ENCODE measurements around the gene SMU1.

The SMU1 gene

DNA sequence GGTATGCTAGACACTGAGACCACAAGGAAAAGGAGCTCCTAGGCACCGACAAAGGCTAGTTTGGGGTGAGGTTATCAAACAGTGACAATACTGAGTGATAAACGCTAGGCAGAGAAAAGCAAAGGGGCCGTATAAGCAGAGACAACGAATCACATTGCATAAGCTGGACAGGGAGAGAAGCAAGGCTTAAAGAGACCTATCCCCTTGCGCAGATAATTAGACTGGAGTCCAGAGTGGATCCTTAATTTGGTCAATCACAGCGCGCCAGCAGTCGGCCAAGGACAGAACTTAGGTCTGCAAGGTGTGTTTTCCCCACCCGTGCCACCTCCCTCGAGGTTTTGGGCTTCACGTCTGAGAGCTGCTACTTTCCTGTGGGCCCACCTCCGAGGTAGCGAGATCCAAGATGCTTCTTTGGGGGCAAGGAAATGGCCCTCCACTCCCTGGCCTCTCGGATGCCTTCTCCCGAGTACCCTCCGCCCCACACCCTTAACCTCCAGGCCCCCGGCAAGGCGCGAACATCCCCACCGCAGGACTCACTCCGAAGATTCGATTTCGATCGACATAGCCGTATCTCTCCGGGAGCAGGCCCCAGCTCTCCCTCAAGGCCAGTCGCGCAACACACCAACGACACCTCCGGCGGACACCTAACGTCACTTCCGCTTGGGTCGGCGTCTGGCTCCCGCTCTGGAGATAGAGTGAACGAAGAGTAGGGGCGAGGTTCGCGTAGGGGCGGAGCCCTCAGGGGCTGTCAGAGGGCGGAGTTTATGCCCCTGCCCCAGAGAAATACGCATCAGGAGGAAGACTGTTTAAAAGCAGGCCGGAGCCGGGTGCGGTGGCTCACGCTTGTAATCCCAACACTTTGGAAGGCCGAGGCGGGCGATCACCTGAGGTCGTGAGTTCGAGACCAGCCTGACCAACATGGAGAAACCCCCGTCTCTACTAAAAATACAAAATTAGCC lies at the start of gene SMU1:
TSS of gene SMU1 (minus strand) at position 629 of the 959 bp plus-strand sequence. CDS start at position 563, 66 bp downstream.
- peak; percentile 99 for DNase-seq

DNA sequence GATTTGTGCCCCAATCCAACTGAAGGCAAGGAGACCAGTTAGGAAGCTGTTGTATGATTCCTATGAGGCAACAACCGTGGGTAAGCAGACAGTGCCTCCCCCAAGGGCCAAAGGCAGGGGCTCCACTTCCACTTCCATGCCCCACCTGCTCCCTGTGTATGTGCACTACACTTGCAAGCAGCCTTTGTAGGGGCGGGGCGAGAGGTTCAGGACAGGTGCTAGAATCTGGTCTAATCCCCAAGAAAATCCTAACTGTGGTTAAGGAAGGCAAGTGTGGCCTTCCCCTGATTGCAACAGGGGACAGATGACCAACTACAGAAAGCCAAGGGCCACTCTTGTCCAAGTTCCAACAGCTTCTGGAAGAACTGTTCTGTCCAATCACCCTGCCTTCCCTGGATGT lies 49.0 kb upstream of the SMU1 start:
- DNase-seq: no peak

DNA sequence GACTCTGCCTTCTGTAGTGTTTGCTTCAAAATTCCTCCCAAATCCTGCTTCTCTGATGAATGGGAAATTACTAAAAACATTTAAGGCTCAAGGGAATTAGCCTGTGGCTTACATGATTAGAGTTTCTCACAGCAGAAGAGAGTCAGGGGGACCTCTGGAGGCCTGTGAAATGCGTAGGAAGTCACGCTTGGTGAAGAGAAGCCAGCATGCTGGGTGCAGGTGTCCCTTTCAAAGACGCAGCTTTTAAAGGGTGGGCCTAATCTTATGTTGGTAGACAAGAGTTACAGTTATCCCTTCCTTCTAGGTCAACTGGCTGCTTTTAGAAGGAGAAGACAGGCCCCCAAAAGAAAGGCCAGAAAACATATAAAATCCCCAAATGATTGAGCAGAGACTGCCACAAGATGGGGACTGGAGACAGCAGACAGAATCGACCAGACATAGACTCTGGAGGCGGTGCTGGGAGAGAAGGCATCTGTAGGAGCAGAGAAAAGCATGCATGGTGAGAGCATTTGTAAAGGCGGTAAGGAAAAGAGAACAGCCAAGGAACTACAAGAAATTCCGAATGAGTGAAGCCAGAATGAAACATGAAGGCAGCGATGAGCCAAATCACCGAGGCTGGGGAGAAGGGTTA lies 48.4 kb upstream of the SMU1 start:
- no peak for DNase-seq

GRCh38 chr9:33124046-33124445 lies 47.6 kb upstream of the SMU1 start:
- no peak for DNase-seq

DNA sequence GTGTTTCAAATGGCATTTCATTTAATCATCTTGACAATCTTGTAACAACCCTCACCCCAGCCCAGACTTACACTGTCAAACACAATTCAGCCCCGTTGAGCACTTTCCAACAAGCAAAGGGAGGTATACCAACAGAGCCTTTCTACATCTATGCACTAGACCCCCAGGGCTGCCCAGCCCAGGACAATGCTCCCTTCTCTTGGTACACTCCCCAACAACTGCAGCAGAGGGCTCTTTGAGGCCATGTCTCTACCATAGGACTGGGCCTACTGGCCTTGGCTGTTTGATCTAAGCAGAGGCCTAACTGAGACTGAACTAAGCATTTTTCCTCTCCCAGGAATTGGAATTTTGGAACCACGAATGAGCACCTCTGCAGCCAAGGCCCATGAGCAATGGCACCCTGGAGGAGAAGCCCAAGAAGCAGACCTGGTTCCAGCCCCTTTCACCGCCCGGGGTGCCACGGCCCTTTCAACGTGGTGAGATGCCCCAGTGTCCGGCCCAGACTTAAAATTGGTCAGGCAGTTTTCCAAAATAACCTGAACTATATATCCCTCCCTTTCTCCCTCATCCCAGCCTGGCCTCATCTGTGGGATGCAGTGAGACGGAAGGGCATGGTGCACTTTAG lies 47.0 kb upstream of the SMU1 start:
- DNase-seq: no peak

DNA sequence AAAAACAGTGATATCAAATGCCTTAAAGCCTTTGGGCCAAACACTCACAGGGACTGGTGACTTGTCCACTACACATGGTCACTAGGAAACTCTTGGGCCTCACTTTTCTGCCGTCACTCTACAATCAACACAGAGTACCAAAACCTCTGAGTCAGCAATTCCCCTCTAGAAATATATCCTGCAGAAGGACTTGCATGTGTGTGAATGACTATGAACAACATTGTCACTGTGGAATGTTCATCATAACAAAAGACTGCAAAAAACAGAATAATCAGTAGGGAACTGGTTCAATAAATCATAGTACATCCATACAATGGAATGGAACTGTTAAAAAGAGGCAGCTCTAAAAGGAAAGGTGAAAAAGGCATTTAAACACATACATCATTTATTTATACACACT lies 44.1 kb upstream of the SMU1 start:
- DNase-seq: no peak

DNA sequence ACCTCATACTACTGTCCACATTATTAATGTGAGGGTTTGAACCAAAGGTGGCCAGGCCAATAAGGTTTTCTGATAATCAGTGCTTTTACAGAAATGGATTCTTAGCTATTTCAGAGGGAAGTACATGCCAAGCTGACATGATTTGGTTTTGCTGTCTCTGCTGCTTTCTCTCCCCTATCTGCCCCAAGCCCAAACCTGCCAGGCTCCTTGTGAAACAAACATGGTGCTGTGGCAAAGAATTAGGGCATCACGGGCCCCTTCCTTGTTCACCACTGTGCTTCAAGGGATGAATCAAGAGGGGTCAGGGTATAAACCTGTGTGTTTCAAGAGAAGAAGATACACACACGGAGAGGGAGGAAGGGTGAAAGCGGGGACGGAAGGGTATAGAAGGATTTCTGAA lies 41.3 kb upstream of the SMU1 start:
- no peak for DNase-seq

DNA sequence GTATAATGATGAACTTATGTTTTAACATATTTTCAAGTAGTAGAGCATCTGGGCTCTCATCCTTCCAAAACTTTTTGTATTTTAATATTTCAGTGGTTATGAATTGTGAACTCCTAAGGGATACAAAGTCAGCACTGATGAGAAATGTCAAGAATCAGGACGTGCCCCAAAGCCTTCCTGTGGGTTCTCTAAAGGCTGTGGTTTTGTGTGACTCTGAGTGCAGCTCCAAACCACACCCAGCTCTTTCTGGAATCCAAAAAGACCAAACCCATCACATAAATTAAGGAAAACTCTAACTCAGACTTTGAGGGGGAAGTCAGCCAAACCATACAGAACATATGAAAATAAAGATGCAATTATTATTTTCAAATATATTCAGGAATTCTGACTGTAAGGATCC lies 40.8 kb upstream of the SMU1 start:
- no peak for DNase-seq

GRCh38 chr9:33116860-33117259 lies 40.4 kb upstream of the SMU1 start:
- DNase-seq: no peak

DNA sequence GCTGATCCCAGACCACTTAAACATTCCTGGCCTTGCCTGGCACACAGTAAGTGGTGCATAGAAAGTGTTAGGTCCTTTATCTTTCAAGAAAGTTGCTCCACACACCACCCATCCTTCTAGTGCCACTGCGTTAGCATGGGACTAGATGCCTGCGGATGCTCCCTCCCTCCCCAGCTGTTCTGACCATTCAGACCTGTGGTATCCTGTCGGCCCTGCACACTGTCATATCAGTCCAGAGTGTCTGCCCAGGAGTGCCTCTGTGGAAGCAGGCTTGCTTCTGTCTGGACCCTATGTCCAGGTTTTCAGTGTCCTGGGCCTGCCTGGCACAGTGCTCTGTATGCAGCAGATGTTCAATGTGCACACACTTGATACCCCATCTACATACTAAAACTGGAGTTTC lies 38.3 kb upstream of the SMU1 start:
- no peak for DNase-seq

DNA sequence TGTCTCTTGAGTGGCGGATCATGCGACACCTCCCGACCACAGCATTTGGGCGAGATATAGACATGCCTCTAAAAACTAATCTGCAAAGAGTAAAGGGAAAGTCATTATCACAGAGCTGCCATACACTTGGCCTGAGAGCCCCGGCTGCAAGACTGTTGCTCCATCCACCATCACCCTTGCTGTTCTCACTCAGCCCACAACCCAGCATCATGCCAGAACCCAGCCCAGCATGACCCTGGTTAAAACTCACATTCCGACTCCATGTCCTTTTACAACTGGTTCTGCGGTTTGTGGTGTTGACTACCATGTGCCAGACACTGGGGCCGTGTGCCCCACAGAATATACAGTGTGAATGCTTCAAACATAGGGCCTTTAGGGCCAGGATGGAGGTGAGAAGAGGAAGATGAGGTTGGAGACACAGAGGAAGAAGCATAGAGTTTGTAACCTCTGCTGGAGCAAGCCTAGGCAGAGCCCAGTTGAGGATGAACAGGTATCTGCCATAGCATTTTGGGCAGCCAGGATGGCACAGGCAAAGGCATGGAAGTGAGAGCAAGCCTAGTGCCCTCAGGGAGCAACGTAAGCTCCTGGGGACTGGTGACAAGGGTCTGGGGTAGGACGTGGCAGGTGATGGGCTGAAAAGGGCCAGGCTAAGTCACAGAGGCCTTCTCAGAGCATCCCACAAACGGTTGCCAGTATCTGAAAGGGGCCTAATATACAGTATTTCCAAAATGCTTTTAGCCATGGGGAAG lies 37.5 kb upstream of the SMU1 start:
- DNase-seq: no peak

- no peak for DNase-seq
Observed at GRCh38 chr9:33112094-33112493, 35.6 kb upstream of the SMU1 start.

DNA sequence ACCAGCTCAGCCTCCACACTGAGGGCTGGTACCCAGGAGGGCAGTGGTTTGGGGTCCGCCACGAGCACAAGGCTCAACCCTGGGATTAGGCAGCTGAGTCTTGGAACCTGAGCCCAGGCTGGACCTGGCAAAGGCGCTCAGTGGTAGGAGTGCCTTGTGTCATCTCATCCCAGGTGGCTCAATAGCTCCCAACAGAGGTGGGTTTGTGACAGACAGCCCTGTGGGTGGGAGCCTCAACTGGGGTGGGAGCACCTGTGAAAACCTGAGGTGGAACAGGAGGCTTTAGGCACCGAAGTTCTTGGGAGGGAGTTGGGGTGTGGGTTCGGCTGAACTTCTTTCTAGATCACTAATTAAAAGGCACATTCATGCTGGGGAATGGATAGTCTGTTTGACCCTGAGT lies 35.2 kb upstream of the SMU1 start:
- DNase-seq: no peak

- no peak for DNase-seq
Observed at GRCh38 chr9:33110686-33111085, 34.2 kb upstream of the SMU1 start.

GRCh38 chr9:33109850-33110595 lies 33.5 kb upstream of the SMU1 start:
- DNase-seq: no peak

- no peak for DNase-seq
Observed at GRCh38 chr9:33109097-33109496, 32.6 kb upstream of the SMU1 start.

DNA sequence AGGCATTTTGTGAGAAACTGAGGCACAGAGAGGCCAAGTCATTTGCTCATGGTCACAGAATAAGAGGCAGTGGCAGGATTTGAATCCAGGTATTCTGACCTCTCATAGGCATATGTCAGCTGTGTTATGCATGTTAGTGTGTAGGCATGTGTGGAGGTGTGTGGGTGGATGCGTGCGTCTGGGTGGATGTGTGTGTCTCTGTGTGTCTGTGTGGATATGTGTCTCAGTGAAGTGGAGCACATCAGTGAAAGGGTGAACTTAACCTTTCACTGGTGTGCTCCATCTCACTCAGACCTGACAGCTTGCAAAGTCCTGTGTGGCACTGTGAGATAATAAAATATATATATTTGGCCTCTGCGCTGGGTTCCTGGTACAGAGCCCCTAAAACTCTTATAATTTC lies 32.0 kb upstream of the SMU1 start:
- no peak for DNase-seq

DNA sequence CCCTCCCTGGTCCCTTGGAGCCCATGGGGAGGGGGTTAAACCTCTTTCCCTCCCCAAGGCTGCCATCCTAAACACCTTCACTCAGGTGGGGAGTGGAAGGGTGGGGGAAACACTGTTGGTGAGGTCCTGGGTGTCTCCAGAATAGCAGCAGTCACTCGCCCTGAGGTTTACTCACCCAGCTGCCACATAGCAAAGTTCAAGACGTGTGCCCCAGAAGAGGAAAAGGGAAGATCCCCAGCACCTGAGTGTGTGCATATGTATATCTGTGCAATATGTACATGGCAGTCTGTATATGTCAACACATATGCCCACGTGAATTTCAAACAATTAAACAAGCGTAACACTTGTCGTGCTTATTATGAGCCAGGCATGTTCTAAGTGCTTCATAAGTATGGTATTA lies 31.3 kb upstream of the SMU1 start:
- no peak for DNase-seq

DNA sequence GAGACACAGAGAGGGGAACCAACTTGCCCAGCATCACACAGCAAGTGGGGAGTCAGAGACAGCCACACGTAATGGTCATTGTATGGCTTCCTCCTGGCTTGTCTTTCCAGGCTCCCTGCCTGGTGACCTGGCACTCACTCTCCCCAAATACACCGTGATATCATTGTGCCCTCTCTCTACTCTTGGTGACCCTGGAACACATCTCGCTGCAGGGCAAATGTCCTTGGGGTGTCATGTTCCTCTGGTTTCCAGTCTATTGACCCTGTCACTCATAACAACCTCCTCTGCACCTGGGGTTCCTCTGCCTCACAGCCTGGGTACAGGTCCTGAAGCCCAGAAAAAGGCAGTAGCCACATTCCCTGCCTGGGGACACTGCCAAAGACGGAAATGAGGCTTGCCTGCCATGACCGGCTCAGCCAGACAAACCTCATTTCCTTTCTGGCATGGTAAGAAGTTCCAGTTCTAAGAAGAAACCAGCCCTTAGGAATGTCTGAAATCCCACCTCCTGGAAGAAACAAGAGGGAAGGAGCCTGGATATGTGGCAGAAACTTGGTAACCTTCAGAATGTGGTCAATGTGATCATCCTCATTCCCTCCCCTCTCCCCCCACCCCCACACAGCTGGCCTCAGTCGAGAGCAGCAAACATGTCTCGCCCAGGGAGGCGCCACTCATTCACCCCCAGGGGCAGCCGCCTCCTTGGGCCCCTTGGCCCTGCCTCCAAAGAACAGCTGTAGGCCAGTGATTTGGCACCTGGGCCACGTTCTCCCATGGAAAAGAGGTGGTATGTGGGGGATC lies 30.6 kb upstream of the SMU1 start:
- no peak for DNase-seq

DNA sequence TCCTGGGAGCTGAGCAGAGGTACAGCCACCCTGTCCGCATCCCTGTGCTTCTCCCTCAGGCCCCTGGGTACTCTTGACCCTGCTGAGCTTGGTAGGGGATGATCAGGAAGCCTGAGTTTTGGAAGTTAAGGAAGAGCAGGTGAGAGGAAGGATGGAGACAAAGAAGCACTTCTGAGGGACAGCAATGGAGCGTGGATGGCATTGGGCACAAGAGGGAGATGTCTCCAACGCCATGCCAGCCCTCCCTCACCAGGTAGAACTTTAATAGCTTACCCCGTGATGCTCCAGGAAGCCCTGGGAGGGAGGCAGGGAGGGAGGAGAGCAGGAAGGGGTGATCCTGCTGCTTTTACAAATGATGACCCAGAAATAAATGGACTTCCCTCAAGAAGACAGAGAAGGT lies 29.9 kb upstream of the SMU1 start:
- DNase-seq: no peak

DNA sequence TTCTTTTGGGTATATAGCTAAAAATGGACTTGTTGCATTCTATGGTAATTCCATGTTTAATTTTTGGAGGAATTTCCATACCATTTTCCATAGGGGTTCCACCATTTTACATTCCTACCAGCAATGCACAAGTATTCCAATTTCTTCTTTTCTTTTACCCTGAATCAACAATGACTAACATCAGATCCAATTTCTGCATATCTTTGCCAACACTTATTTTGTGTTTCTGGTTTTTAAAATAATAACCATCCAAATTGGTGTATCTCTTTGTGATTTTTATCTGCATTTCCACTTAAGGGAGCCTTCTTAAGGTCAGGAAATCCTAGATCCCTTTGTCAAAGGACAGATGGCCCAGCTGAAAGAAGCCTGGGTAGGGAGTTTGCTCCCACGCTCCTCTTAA lies 29.5 kb upstream of the SMU1 start:
- no peak for DNase-seq

DNA sequence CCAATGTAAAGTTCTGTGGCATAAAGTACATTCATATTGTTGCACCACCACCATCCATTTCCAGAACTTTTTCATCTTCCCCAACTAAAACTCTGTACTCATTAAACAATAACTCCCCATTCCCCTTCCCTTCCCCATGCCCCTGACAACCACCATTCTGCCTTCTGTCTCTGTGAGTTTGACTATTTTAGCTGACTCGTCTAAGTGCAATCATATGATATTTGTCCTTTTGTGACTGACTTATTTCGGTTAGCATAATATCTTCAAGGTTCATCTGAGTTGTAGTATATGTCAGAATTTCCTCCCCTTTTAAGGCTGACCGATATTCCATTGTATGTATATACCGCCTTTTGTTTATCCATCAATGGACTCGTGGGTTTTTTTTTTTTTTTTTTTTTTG lies 29.0 kb upstream of the SMU1 start:
- no peak for DNase-seq

Data from NCI-H146 (cell line).